SK-N-MC (cell line): ENCODE measurements around the gene GRM5.

Experiments
- EZH2 ChIP-seq: fragments of 200-600 bp; sonication (generic); IDR thresholded peaks from one replicate; pipeline ENCODE4 v1.6.1; 2017; ENCODE audit warnings: antibody characterized with exemption
- FOXP2 ChIP-seq: optimal IDR thresholded peaks from 2 replicates; pipeline ENCODE3; 2011; ENCODE audit warnings: mild to moderate bottlenecking, moderate library complexity; ENCODE audit not compliant: insufficient read depth; ENCODE audit errors: extremely low read length, control extremely low read depth
- POLR2AphosphoS5 ChIP-seq: IDR thresholded peaks from 2 replicates; pipeline ENCODE4 v1.6.1; 2012; ENCODE audit warnings: mild to moderate bottlenecking, low read depth, low read length, borderline replicate concordance

DNA sequence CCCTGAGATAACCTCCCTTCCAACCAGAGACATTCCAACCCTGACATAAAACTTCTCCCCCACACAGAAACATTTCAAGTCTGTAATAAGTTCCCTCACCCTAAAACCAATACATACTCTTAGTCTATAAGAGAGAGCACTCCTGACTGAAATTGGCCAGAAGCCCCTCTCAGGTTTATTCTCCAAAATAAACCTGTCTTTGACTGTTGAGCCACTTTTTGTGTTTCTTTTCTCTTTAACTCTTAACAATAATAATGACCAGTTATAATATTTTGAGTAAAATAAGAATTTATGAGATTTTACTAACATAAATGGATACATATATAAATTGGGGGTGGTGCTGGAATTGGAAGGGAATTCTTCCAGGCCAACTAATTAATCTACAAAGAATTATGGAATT, 93.6 kb downstream of the GRM5 start:
- TF ChIP-seq EZH2: no peak
- no peak for TF ChIP-seq POLR2AphosphoS5
- no peak for TF ChIP-seq FOXP2
